ENCODE results near the gene STXBP6.

DNA sequence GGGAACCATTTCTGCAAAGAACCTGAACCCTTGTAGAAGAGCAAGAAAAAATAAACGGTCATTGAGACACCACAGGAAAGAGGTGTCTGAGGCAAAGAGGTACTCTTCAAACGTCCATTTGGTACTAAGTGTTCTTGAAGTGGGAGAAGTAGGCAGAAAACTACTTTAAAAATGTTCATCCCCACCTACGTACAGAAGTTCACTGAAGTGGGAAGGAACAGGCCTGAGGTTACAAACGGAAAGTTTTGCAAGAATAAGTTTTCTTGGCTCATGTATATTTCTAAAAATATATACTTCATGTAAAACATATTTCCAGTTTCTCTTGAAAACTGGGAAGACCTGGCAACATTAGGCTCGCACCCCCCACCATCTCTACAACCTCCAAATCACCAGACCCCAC, 61.2 kb downstream of the STXBP6 start:
- TF ChIP-seq, protein P1, sequence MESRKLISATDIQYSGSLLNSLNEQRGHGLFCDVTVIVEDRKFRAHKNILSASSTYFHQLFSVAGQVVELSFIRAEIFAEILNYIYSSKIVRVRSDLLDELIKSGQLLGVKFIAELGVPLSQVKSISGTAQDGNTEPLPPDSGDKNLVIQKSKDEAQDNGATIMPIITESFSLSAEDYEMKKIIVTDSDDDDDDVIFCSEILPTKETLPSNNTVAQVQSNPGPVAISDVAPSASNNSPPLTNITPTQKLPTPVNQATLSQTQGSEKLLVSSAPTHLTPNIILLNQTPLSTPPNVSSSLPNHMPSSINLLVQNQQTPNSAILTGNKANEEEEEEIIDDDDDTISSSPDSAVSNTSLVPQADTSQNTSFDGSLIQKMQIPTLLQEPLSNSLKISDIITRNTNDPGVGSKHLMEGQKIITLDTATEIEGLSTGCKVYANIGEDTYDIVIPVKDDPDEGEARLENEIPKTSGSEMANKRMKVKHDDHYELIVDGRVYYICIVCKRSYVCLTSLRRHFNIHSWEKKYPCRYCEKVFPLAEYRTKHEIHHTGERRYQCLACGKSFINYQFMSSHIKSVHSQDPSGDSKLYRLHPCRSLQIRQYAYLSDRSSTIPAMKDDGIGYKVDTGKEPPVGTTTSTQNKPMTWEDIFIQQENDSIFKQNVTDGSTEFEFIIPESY (IDR thresholded peaks at IDR 0.05) = no peak
- TF ChIP-seq SRF (IDR thresholded peaks at IDR 0.05; ENCODE audit: low read depth in 2 of 2, low read length in 2 of 2) (no peak), POLR2A (IDR thresholded peaks at IDR 0.05; ENCODE audit: low read depth, low read length) (no peak), EP300 (IDR thresholded peaks at IDR 0.05; ENCODE audit: borderline replicate concordance in 1 of 2, control insufficient read depth in 1 of 2, low read depth in 2 of 2, low read length in 2 of 2) (no peak), TAF1 (IDR thresholded peaks at IDR 0.05; ENCODE audit: borderline replicate concordance, low read depth, low read length) (no peak)
- TF ChIP-seq, protein P2, sequence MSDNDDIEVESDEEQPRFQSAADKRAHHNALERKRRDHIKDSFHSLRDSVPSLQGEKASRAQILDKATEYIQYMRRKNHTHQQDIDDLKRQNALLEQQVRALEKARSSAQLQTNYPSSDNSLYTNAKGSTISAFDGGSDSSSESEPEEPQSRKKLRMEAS (IDR thresholded peaks at IDR 0.05; ENCODE audit: low read depth, low read length) = no peak
- TF ChIP-seq, protein P3, sequence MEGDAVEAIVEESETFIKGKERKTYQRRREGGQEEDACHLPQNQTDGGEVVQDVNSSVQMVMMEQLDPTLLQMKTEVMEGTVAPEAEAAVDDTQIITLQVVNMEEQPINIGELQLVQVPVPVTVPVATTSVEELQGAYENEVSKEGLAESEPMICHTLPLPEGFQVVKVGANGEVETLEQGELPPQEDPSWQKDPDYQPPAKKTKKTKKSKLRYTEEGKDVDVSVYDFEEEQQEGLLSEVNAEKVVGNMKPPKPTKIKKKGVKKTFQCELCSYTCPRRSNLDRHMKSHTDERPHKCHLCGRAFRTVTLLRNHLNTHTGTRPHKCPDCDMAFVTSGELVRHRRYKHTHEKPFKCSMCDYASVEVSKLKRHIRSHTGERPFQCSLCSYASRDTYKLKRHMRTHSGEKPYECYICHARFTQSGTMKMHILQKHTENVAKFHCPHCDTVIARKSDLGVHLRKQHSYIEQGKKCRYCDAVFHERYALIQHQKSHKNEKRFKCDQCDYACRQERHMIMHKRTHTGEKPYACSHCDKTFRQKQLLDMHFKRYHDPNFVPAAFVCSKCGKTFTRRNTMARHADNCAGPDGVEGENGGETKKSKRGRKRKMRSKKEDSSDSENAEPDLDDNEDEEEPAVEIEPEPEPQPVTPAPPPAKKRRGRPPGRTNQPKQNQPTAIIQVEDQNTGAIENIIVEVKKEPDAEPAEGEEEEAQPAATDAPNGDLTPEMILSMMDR (IDR thresholded peaks at IDR 0.05 in 2 of 3, conservative IDR thresholded peaks at IDR 0.05 in 1 of 3; ENCODE audit: control insufficient read depth in 2 of 3, extremely low read depth in 1 of 3, insufficient read depth in 1 of 3, low read depth in 3 of 3, low read length in 3 of 3) = no peak
